Measurements from ENCODE around the gene ZMAT5.

The ZMAT5 gene

DNA sequence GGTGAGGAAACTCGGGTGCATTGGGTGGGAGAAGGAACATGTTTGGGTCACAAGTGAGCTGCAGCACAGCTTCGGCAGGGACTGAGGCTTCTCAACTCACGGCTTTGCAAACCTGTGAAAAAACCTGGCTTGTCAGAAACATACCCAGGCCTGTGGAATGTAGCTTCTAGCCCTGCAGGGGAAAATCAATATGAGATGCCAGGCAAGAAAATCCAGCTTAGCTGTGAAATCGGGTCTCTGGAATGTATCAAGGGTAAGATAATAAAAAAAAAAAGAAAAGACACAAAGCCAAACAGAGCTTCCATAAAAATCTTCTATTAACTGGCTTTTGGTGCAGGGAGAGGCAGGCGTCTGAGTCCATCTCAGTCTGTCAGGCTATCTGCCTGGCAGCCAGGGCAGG, 28.9 kb upstream of the ZMAT5 start:
- H3K4me1 ChIP-seq = peaks cover 40 to 49% (median 43%) of the 10 kb centered on the region in 10 experiments
- H4K20me1 ChIP-seq = peaks cover 0 to 28% (median 12%) of the 10 kb centered on the region in 11 experiments; a peak in 9 of 22 replicates
- H3K27me3 ChIP-seq = no peaks in the 10 kb centered on the region
- no peak overlapping the region for H3K4me2 ChIP-seq
- no peak for TF ChIP-seq Cebpa-rat (IDR thresholded peaks at IDR 0.05)
- no peak overlapping the region for H3K27ac ChIP-seq
- no peak overlapping the region for H3K4me3 ChIP-seq
- H3K36me3 ChIP-seq = peaks cover 67 to 92% (median 81%) of the 10 kb centered on the region in 11 experiments
- H3K9me3 ChIP-seq (replicated peaks in 1 of 11) = no peaks in the 10 kb centered on the region
- H3K9ac ChIP-seq = no peak overlapping the region

DNA sequence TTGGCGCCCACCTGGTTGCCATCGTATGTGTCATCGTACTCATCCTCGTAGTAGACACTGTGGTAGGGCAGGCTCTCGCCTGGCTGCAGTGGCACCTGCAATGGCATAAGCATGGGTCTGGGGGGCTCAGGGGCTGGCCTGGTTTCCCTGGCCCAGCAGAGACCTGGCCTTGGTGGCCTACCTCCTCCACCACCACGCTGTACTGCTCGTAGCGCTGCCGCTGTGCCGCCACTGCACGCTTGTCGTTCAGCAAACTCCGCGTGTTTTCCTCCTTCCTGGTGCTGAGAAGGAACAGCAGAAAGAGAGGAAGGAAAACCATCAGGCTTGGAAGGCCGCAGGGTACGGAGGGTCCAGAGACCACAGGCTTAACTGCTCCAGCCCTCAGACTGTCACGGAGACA, 26.6 kb upstream of the ZMAT5 start:
- Histone ChIP-seq H4K20me1 (peaks cover 0 to 49% (median 8%) of the 10 kb centered on the region in 11 experiments; a peak in 8 of 22 replicates), H3K36me3 (peaks cover 81 to 94% (median 88%) of the 10 kb centered on the region in 11 experiments)

DNA sequence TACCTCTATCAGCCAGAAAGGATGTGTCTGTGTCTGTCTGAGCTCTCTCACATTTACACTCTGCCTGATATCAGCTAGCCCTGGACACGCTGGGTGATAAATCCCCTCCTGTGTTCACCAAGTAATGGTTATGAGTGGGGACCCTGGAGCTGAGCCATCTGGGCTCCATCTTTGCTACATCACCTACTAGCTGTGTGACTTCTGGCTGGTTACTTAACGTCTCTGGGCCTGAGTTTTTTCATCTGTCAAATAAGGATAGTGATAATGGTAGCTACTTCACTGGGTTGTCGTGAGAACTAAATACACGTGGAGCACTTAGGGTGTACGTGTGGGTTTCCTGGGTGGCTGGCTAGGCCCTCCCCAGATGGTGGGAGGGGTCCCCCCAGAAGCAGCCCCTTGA, 23.3 kb upstream of the ZMAT5 start:
- no peak overlapping the region for H3K4me3 ChIP-seq
- H4K20me1 ChIP-seq = peaks cover 0 to 42% (median 0%) of the 10 kb centered on the region in 11 experiments; a peak in 3 of 22 replicates
- no peaks in the 10 kb centered on the region for H3K9me3 ChIP-seq (replicated peaks in 1 of 11)
- peaks cover 74 to 86% (median 82%) of the 10 kb centered on the region in 11 experiments for H3K36me3 ChIP-seq
- H3K9ac ChIP-seq = no peak overlapping the region
- no peak overlapping the region for H3K27ac ChIP-seq
- H3K4me2 ChIP-seq = no peak overlapping the region
- peaks cover 0 to 3% (median 0%) of the 10 kb centered on the region in 10 experiments; a peak in 3 of 20 replicates for H3K4me1 ChIP-seq
- H3K27me3 ChIP-seq = no peaks in the 10 kb centered on the region
- TF ChIP-seq Cebpa-rat (IDR thresholded peaks at IDR 0.05) = no peak

More for the DNA sequence above, 26.6 kb upstream of the ZMAT5 start:
- no peaks in the 10 kb centered on the region for H3K9me3 ChIP-seq (replicated peaks in 1 of 11)
- peaks cover 17 to 26% (median 20%) of the 10 kb centered on the region in 10 experiments for H3K4me1 ChIP-seq
- H3K4me2 ChIP-seq = no peak overlapping the region
- no peak overlapping the region for H3K9ac ChIP-seq
- no peaks in the 10 kb centered on the region for H3K27me3 ChIP-seq
- H3K4me3 ChIP-seq = no peak overlapping the region
- H3K27ac ChIP-seq = no peak overlapping the region
- no peak for TF ChIP-seq Cebpa-rat (IDR thresholded peaks at IDR 0.05)

- Histone ChIP-seq H3K4me2 (no peak overlapping the region), H3K36me3 (peaks cover 63 to 72% (median 70%) of the 10 kb centered on the region in 11 experiments), H3K27ac (no peak overlapping the region), H3K9me3 (replicated peaks in 1 of 11) (no peaks in the 10 kb centered on the region), H3K4me3 (no peak overlapping the region), H4K20me1 (peaks cover 0 to 42% (median 0%) of the 10 kb centered on the region in 11 experiments; a peak in 3 of 22 replicates), H3K27me3 (no peaks in the 10 kb centered on the region), H3K4me1 (peaks cover 5 to 14% (median 13%) of the 10 kb centered on the region in 10 experiments; a peak in 19 of 20 replicates), H3K9ac (no peak overlapping the region)
- TF ChIP-seq Cebpa-rat (IDR thresholded peaks at IDR 0.05) = no peak
Measured at GRCh38 chr22:29788339-29789279, 21.8 kb upstream of the ZMAT5 start.

DNA sequence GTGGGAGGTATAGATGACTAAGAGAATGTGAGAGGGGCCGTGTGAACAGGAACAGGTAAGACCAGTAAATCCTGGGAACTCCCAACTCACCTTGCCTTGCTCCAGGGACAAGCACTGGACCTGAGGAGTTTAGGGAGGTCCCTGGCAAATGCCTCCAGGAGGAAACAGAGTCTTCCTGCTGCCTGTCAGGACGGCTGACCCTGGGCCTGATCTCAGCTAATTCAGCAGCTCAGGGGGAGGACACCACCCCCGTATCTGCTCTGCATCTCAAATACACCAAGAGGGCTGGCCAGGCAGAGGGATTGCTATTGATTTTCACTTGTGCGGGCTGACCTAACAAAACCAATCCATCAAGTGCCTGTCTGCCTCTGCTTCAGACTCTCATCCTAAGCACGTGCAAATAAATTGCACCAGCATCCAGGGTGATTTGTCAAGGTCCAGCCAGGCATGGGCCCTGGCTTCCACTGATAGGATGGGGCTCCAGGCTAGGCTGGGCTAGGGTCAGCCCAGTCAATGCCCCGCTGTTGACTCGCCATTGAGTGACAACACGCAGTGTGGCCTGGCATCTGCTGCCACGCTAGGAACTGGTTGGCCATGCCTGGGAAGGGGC, 20.7 kb upstream of the ZMAT5 start:
- Histone ChIP-seq H3K9me3 (replicated peaks in 1 of 11) (no peaks in the 10 kb centered on the region), H3K4me1 (peaks cover 5 to 15% (median 13%) of the 10 kb centered on the region in 10 experiments; a peak in 19 of 20 replicates), H3K36me3 (peaks cover 52 to 60% (median 59%) of the 10 kb centered on the region in 11 experiments), H3K4me3 (no peak overlapping the region), H3K4me2 (no peak overlapping the region), H3K9ac (no peak overlapping the region), H4K20me1 (peaks cover 0 to 38% (median 0%) of the 10 kb centered on the region in 11 experiments; a peak in 3 of 22 replicates), H3K27me3 (no peaks in the 10 kb centered on the region), H3K27ac (no peak overlapping the region)
- TF ChIP-seq Cebpa-rat (IDR thresholded peaks at IDR 0.05) = no peak

DNA sequence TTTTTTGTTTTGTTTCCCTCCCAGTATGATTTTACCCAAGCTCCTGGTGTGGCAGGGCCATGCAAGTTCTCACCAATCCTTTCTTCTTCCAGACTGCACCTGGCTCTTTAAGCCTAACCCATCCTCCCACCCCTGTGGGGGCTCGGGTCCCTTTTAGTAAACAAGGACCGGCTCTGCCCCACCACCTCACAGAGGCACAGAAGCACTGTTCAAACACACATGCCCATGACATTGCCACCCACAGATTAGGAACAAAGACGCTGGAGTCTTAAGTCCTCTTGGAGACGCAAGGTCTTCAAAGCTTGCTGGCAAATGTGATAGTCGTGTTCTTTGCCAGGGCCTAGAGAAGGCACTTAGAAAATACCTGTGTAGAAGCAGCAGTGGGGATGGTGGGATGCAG, 19.2 kb upstream of the ZMAT5 start:
- Histone ChIP-seq H3K27ac (no peak overlapping the region), H3K9ac (no peak overlapping the region), H3K4me2 (no peak overlapping the region), H3K9me3 (replicated peaks in 1 of 11) (no peaks in the 10 kb centered on the region), H3K36me3 (peaks cover 38 to 46% (median 44%) of the 10 kb centered on the region in 11 experiments), H3K4me3 (no peak overlapping the region), H4K20me1 (peaks cover 0 to 35% (median 0%) of the 10 kb centered on the region in 11 experiments; a peak in 3 of 22 replicates), H3K27me3 (no peaks in the 10 kb centered on the region), H3K4me1 (peaks cover 11 to 25% (median 21%) of the 10 kb centered on the region in 10 experiments)
- TF ChIP-seq Cebpa-rat (IDR thresholded peaks at IDR 0.05) = no peak

GRCh38 chr22:29784451-29785361, 17.9 kb upstream of the ZMAT5 start:
- TF ChIP-seq Cebpa-rat (IDR thresholded peaks at IDR 0.05) = no peak
- Histone ChIP-seq H3K27me3 (no peaks in the 10 kb centered on the region), H3K4me2 (peak overlapping the region in 10 of 11 experiments; percentile 36 to 75 (median 60); a peak in 20 of 22 replicates), H3K36me3 (peaks cover 24 to 33% (median 31%) of the 10 kb centered on the region in 11 experiments), H3K4me3 (no peak overlapping the region), H3K27ac (peak overlapping the region in 2 of 11 experiments; percentile 35 to 36; a peak in 1 of 22 replicates), H3K9me3 (replicated peaks in 1 of 11) (no peaks in the 10 kb centered on the region), H3K4me1 (peaks cover 11 to 34% (median 24%) of the 10 kb centered on the region in 10 experiments), H4K20me1 (peaks cover 0 to 25% (median 0%) of the 10 kb centered on the region in 11 experiments; a peak in 3 of 22 replicates), H3K9ac (peak overlapping the region in 2 of 11 experiments; percentile 2 to 6; a peak in 1 of 22 replicates)

All from BLaER1 treated with 17β-estradiol and CSF1 and Interleukin-3, amounts not matched to agents 10 nM and 100 nM (cell line).